Thyroid gland (tissue), 4 donors: ENCODE measurements around the gene LRRC8B. TPM values are rescaled to one million over a fixed set of nuclear protein-coding genes. Genes with fewer than 3 reads are reported as not detected.
A peak's percentile ranks its signal among the peaks of the same experiment; 100 is the strongest.

Experiments used
- DNase-seq, 2 donors: peaks; one replicate each; pipeline ENCODE4 v3.0.0-alpha.2; 2019
- H3K27ac ChIP-seq, 3 donors: fragments of 200-600 bp; sonication (generic); 1 replicate in 2 of 3; 2 replicates in 1 of 3; pipeline ENCODE4 v1.5.1; 2016 to 2019; ENCODE audit warnings: mild to moderate bottlenecking in 1 of 3, moderate library complexity in 1 of 3
- H3K27me3 ChIP-seq: fragments of 200-600 bp; sonication (generic); one replicate; pipeline ENCODE4 v1.5.1; 2019
- H3K36me3 ChIP-seq, 2 donors: fragments of 200-600 bp; sonication (generic); one replicate each; pipeline ENCODE4 v1.5.1; 2016 to 2019
- H3K4me1 ChIP-seq, 2 donors: fragments of 200-600 bp; sonication (generic); one replicate each; pipeline ENCODE4 v1.5.1; 2017 to 2019
- H3K4me3 ChIP-seq, 3 donors: fragments of 200-600 bp; sonication (generic); replicated peaks in 1 of 3; 1 replicate in 2 of 3; 2 replicates in 1 of 3; pipeline ENCODE4 v1.5.1; 2016; ENCODE audit warnings: mild to moderate bottlenecking in 1 of 3
- H3K9me3 ChIP-seq: fragments of 200-600 bp; sonication (generic); one replicate; pipeline ENCODE4 v1.5.1; 2017
- CTCF ChIP-seq, 6 experiments: fragments of 200-600 bp in 3 of 6; fragments of 450-650 bp in 3 of 6; sonication (generic) in 3 of 6; IDR thresholded peaks; one replicate each; pipeline ENCODE4 v1.5.1; 2016 to 2019; ENCODE audit warnings: antibody characterized with exemption in 6 of 6, mild to moderate bottlenecking in 2 of 6, inconsistent platforms in 1 of 6, moderate library complexity in 1 of 6
- POLR2A ChIP-seq, 2 donors: fragments of 450-650 bp; IDR thresholded peaks; one replicate each; pipeline ENCODE4 v1.6.1; 2017; ENCODE audit warnings: antibody characterized with exemption in 2 of 2, mild to moderate bottlenecking in 2 of 2, moderate library complexity in 1 of 2
- WGBS, 2 donors: methylation state at CpG; one replicate each; pipeline ENCODE4 v1.1.5; 2017; 5-methylcytosine and 5-hydroxymethylcytosine counted together
- intact Hi-C: fragments of 100-400 bp; cut with DNase I; formaldehyde crosslinking; loops from one replicate; pipeline ENCODE4 v1.15.1; 2023
- total RNA-seq, 4 donors: library from RNA; depleted of rRNA; stranded (reverse); fragments of >200 nt; gene quantifications; one replicate each; pipeline ENCODE4 v1.2.3, GENCODE V29; 2016

LRRC8B gene
- total RNA-seq, 4 donors from 2014 or later: 11.5 to 27.8 (median 24.4) TPM

- no peaks in the 10 kb centered on the region for H3K36me3 ChIP-seq
- peak overlapping the region; percentile 38 to 88 (median 66) for H3K4me3 ChIP-seq
- H3K27me3 ChIP-seq: no peaks in the 10 kb centered on the region
- peaks cover 0 to 3% of the 10 kb centered on the region in 2 donors for H3K4me1 ChIP-seq
- peak in 1 of 2 donors; percentile 49 for DNase-seq
- no peaks in the 10 kb centered on the region for H3K9me3 ChIP-seq
- H3K27ac ChIP-seq: peak overlapping the region; percentile 77 to 96 (median 92)
- intact Hi-C loops: no loop called here
- TF ChIP-seq CTCF (IDR thresholded peaks at IDR 0.05) (no peak), POLR2A (IDR thresholded peaks at IDR 0.05) (no peak)
- 20 to 28% methylated on average over 16 to 21 of the region's 21 CpGs for WGBS, 2 donors
These were observed 859 bp upstream of the LRRC8B start for GRCh38 chr1:89523572-89524368.

- DNase-seq: peak; percentile 57 to 64
- 3 to 9% methylated on average over 7 to 34 of the region's 35 CpGs for WGBS, 2 donors
- Histone ChIP-seq H3K27me3 (no peaks in the 10 kb centered on the region), H3K4me3 (peak overlapping the region; percentile 38 to 88 (median 66)), H3K4me1 (no peaks in the 10 kb centered on the region), H3K36me3 (no peaks in the 10 kb centered on the region), H3K9me3 (no peaks in the 10 kb centered on the region), H3K27ac (peak overlapping the region; percentile 77 to 96 (median 92))
- TF ChIP-seq POLR2A (IDR thresholded peaks at IDR 0.05): no peak
- no peak for TF ChIP-seq CTCF (IDR thresholded peaks at IDR 0.05)
- intact Hi-C loops: no loop called here
These were observed 683 bp downstream of the LRRC8B start for GRCh38 chr1:89525169-89525855.

GRCh38 chr1:89527256-89527655 lies 2.6 kb downstream of the LRRC8B start:
- intact Hi-C loops: no loop called here

GRCh38 chr1:89527750-89528381 lies 3.2 kb downstream of the LRRC8B start:
- no peak for TF ChIP-seq POLR2A (IDR thresholded peaks at IDR 0.05)
- no peak for TF ChIP-seq CTCF (IDR thresholded peaks at IDR 0.05)
- WGBS, 2 donors: 85 to 92% methylated on average over 2 of the region's 2 CpGs
- H3K36me3 ChIP-seq: no peaks in the 10 kb centered on the region
- no peaks in the 10 kb centered on the region for H3K9me3 ChIP-seq
- no peak overlapping the region for H3K4me3 ChIP-seq
- intact Hi-C loops: no loop called here
- DNase-seq: no peak
- no peak overlapping the region for H3K27ac ChIP-seq
- H3K27me3 ChIP-seq: no peaks in the 10 kb centered on the region
- H3K4me1 ChIP-seq: no peaks in the 10 kb centered on the region

More at GRCh38 chr1:89527256-89527655, 2.6 kb downstream of the LRRC8B start:
- H3K9me3 ChIP-seq: no peaks in the 10 kb centered on the region
- DNase-seq: no peak
- H3K4me1 ChIP-seq: no peaks in the 10 kb centered on the region
- H3K36me3 ChIP-seq: no peaks in the 10 kb centered on the region
- H3K4me3 ChIP-seq: no peak overlapping the region
- no peak overlapping the region for H3K27ac ChIP-seq
- H3K27me3 ChIP-seq: no peaks in the 10 kb centered on the region
- 91 to 92% methylated on average over 1 of the region's 1 CpG for WGBS, 2 donors
- no peak for TF ChIP-seq POLR2A (IDR thresholded peaks at IDR 0.05)
- TF ChIP-seq CTCF (IDR thresholded peaks at IDR 0.05): no peak
